ENCODE measurements around the gene PARD3.

GRCh38 chr10:34252111-34252510, 563.0 kb downstream of the PARD3 start:
- no peak for TF ChIP-seq POLR2AphosphoS5 (IDR thresholded peaks at IDR 0.05)
- no peak for TF ChIP-seq SMC3 (conservative IDR thresholded peaks at IDR 0.05; ENCODE audit: poor library complexity)
- no peak for TF ChIP-seq CTCF (IDR thresholded peaks at IDR 0.05; ENCODE audit: poor library complexity, severe bottlenecking)
- TF ChIP-seq EZH2 (IDR thresholded peaks at IDR 0.05; ENCODE audit: borderline replicate concordance, insufficient read depth, low read length, poor library complexity, severe bottlenecking): no peak
